HepG2 (cell line): ENCODE data around the gene NIPAL3. TPM values are rescaled to one million over a fixed set of nuclear protein-coding genes. Genes with fewer than 3 reads are reported as not detected.

Experiments
- ARNT2 ChIP-seq: sonication (generic); formaldehyde crosslinking; IDR thresholded peaks from 2 replicates; pipeline ENCODE4 v1.8.0; 2022; ENCODE audit warnings: mild to moderate bottlenecking, low read depth, missing genetic modification reagents, moderate library complexity
- BCL3 ChIP-seq: sonication (generic); formaldehyde crosslinking; IDR thresholded peaks from 2 replicates; pipeline ENCODE4 v1.5.1; 2020; ENCODE audit warnings: mild to moderate bottlenecking, missing genetic modification reagents, moderate library complexity
- EED ChIP-seq: sonication (generic); formaldehyde crosslinking; IDR thresholded peaks from 2 replicates; pipeline ENCODE4 v1.5.0; 2020; ENCODE audit warnings: mild to moderate bottlenecking, missing genetic modification reagents
- EZH2 ChIP-seq: conservative IDR thresholded peaks from 2 replicates; pipeline ENCODE4 v1.6.1; 2012; ENCODE audit warnings: mild to moderate bottlenecking, low read depth, low read length, moderate library complexity
- MAFG ChIP-seq: sonication (generic); formaldehyde crosslinking; IDR thresholded peaks from 2 replicates; pipeline ENCODE4 v1.5.1; 2020; ENCODE audit warnings: mild to moderate bottlenecking, missing genetic modification reagents
- NR2F1 ChIP-seq, 2 experiments: fragments of 450-650 bp in 1 of 2; formaldehyde crosslinking in 1 of 2; IDR thresholded peaks; 2 replicates each; pipeline versions ENCODE4 v1.5.0 to v1.6.1; 2016 to 2020; ENCODE audit warnings: mild to moderate bottlenecking in 1 of 2, missing compliant biosample characterization in 1 of 2, missing genetic modification reagents in 1 of 2, moderate library complexity in 1 of 2
- TIGD3 ChIP-seq: sonication (generic); formaldehyde crosslinking; IDR thresholded peaks from 2 replicates; pipeline ENCODE4 v1.5.1; 2020; ENCODE audit warnings: mild to moderate bottlenecking, missing genetic modification reagents, borderline replicate concordance
- ZBTB40 ChIP-seq, 2 experiments: fragments of 450-650 bp in 1 of 2; sonication (generic) in 1 of 2; formaldehyde crosslinking in 1 of 2; IDR thresholded peaks; 2 replicates each; pipeline versions ENCODE4 v1.6.1 to v1.8.0; 2016 to 2022; ENCODE audit warnings: antibody characterized with exemption in 1 of 2, mild to moderate bottlenecking in 1 of 2, missing genetic modification reagents in 1 of 2
- ZNF101 ChIP-seq: sonication (generic); formaldehyde crosslinking; IDR thresholded peaks from 2 replicates; pipeline ENCODE4 v1.4.0; 2020; ENCODE audit warnings: mild to moderate bottlenecking, low read depth, missing genetic modification reagents, borderline replicate concordance
- ZNF256 ChIP-seq: sonication (generic); formaldehyde crosslinking; conservative IDR thresholded peaks from 2 replicates; pipeline ENCODE4 v1.4.0; 2020; ENCODE audit warnings: missing genetic modification reagents
- ZNF383 ChIP-seq: sonication (generic); formaldehyde crosslinking; IDR thresholded peaks from 2 replicates; pipeline ENCODE4 v1.4.0; 2020; ENCODE audit warnings: missing genetic modification reagents, mild to moderate bottlenecking, borderline replicate concordance
- ZNF639 ChIP-seq: conservative IDR thresholded peaks from 2 replicates; pipeline ENCODE4 v1.6.1; 2018; ENCODE audit warnings: missing genetic modification reagents
- ZNF746 ChIP-seq: sonication (generic); formaldehyde crosslinking; IDR thresholded peaks from 2 replicates; pipeline ENCODE4 v1.8.0; 2022; ENCODE audit warnings: mild to moderate bottlenecking, missing genetic modification reagents
- ZNF776 ChIP-seq: sonication (generic); formaldehyde crosslinking; IDR thresholded peaks from 2 replicates; pipeline ENCODE4 v1.4.0; 2020; ENCODE audit warnings: mild to moderate bottlenecking, missing genetic modification reagents
- ZSCAN9 ChIP-seq: IDR thresholded peaks from 2 replicates; pipeline ENCODE4 v1.6.1; 2016; ENCODE audit warnings: borderline replicate concordance
- polyA plus RNA-seq, 8 experiments: library from polyadenylated mRNA; depleted of rRNA in 3 of 8; stranded (reverse) in 7 of 8; unstranded in 1 of 8; fragments of >200 nt; fragmentation: Illumina TruSeq in 4 of 8; extraction: Trizol in 4 of 8; gene quantifications; 2 replicates each; pipeline versions ENCODE4 v1.2.1 to v1.2.3, GENCODE V29; 2011 to 2016; ENCODE audit warnings: low read depth in 4 of 8, missing spikeins in 1 of 8, mixed read lengths in 1 of 8; ENCODE audit not compliant: insufficient read depth in 1 of 8
- total RNA-seq, 5 experiments: library from RNA; depleted of rRNA; stranded (reverse); fragments of >200 nt; fragmentation: Illumina TruSeq; extraction: Trizol; gene quantifications; 2 replicates each; pipeline ENCODE4 v1.2.3, GENCODE V29; 2016; ENCODE audit warnings: low read depth in 1 of 5

NIPAL3 gene
- total and polyA plus RNA-seq, 2 of the 13 experiments (the other 11 are each of a cell fraction or from before 2014, with no cell fraction given), result 5.6 to 8.6 TPM

GRCh38 chr1:24502065-24502708, 86.6 kb downstream of the NIPAL3 start (continued):
- TF ChIP-seq ZBTB40 (IDR thresholded peaks at IDR 0.05), result no peak
- TF ChIP-seq ZBTB40 (CRISPR knock-in tag; IDR thresholded peaks at IDR 0.05), result no peak
- no peak for TF ChIP-seq EZH2
- TF ChIP-seq NR2F1 (CRISPR knock-in tag; IDR thresholded peaks at IDR 0.05), result no peak
- TF ChIP-seq ZNF101 (CRISPR knock-in tag), result no peak
- peak; percentile 64; the same call in 1 of the 2 replicates for TF ChIP-seq ZNF639
- no peak for TF ChIP-seq ZNF776 (CRISPR knock-in tag)
- TF ChIP-seq EED (CRISPR knock-in tag), result no peak
- no peak; the same call in 1 of the 2 replicates for TF ChIP-seq ZNF256 (CRISPR knock-in tag)
- TF ChIP-seq ZSCAN9 (CRISPR knock-in tag), result no peak; the same call in 1 of the 2 replicates
- no peak for TF ChIP-seq MAFG (CRISPR knock-in tag)
- TF ChIP-seq ARNT2, result no peak
- TF ChIP-seq ZNF383, result no peak
- no peak for TF ChIP-seq BCL3 (CRISPR knock-in tag)
- no peak for TF ChIP-seq TIGD3 (CRISPR knock-in tag)
- no peak for TF ChIP-seq ZNF746 (CRISPR knock-in tag)
